Uterus (tissue), 2 donors: ENCODE measurements around the gene MED16.
"Not testable (repeated sequence)": the region's sequence is repeated elsewhere in the genome, so short reads cannot be mapped to it uniquely, and the experiment has no call there.

ENCODE experiments used
- POLR2A ChIP-seq, 2 donors: fragments of 450-650 bp; IDR thresholded peaks; one replicate each; pipeline ENCODE4 v1.6.1; 2016; ENCODE audit warnings: antibody characterized with exemption in 2 of 2, mild to moderate bottlenecking in 1 of 2, moderate library complexity in 1 of 2
- TF ChIP-seq, protein P1 (sequence below), 4 experiments: fragments of 200-600 bp in 2 of 4; fragments of 450-650 bp in 2 of 4; sonication (generic) in 2 of 4; IDR thresholded peaks; one replicate each; pipeline ENCODE4 v1.5.1; 2016 to 2019; ENCODE audit warnings: antibody characterized with exemption in 4 of 4, mild to moderate bottlenecking in 2 of 4, moderate library complexity in 1 of 4

DNA sequence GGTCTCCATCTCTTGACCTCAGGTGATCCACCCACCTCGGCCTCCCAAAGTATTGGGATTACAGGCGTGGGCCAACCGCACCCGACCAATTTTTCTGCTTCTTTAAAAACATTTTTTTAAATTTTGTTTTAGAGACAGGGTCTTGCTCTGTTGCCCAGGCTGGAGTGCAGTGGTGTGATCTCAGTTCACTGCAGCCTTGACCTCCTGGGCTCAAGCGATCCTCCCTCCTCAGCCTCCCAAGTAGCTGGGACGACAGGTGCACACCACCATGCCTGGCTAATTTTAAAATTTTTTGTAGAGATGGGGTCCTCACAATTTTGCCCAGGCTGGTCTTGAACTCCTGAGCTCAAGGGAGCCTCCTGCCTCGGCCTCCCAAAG lies 50.2 kb downstream of the MED16 start:
- TF ChIP-seq, protein P1, sequence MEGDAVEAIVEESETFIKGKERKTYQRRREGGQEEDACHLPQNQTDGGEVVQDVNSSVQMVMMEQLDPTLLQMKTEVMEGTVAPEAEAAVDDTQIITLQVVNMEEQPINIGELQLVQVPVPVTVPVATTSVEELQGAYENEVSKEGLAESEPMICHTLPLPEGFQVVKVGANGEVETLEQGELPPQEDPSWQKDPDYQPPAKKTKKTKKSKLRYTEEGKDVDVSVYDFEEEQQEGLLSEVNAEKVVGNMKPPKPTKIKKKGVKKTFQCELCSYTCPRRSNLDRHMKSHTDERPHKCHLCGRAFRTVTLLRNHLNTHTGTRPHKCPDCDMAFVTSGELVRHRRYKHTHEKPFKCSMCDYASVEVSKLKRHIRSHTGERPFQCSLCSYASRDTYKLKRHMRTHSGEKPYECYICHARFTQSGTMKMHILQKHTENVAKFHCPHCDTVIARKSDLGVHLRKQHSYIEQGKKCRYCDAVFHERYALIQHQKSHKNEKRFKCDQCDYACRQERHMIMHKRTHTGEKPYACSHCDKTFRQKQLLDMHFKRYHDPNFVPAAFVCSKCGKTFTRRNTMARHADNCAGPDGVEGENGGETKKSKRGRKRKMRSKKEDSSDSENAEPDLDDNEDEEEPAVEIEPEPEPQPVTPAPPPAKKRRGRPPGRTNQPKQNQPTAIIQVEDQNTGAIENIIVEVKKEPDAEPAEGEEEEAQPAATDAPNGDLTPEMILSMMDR (IDR thresholded peaks at IDR 0.05) = not testable (repeated sequence)
- not testable (repeated sequence) for TF ChIP-seq POLR2A (IDR thresholded peaks at IDR 0.05)
